Astrocyte of the spinal cord (primary cell): Measurements from ENCODE around the gene PBXIP1.

Experiments
- DNase-seq: peaks from one replicate; pipeline ENCODE4 v3.0.0; 2011; ENCODE audit warnings: low read depth, low spot score
- H3K4me3 ChIP-seq: 2 replicates; pipeline ENCODE4 v1.5.1; 2011; ENCODE audit warnings: low read depth, mild to moderate bottlenecking, low read length, moderate library complexity
- in situ Hi-C: cut with HindIII; loops from 2 replicates; pipeline ENCODE4 v1.10.0; 2017; ENCODE audit warnings: low sequenced_read_pairs
- TF ChIP-seq, protein P1 (sequence below): IDR thresholded peaks from 2 replicates; pipeline ENCODE4 v1.5.1; 2012; ENCODE audit warnings: low read depth, mild to moderate bottlenecking, low read length, inconsistent platforms

Gene PBXIP1

DNA sequence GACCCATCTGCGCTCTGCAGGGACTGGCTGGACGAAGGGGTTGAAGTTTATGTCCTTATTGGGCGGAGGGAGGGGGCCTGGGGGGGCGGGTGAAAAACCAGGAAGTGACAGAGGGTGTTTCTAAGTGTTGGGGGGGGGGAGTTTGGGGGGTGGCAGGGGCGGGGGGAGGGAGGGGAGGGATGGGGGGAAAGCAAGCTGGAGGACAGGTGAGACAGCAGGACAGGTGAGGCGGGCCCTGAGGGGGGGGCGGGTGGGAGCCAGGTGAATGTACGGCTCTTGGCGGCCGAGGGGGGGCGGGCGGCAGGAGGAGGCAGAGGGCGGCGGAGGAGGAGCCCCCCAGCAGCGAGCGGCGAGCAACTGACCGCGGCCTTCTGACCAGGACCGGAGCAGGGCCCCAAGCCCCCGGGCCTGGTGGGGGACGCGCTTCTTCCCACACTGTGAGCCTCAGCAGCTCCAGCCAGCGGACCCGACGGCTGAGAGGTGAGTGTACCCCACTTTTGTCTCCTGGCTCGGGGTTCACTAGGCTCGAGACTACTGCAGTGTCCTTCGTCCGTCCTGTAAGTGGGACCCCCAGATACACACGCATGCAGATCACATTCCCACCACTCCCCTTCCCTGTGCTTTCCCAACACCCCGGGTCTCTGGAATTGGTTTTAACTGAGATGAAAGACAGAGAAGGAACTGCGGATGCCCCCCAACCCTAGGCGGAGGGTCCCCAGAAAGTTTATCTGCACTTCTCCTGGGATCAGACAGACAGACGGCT lies 46.7 kb upstream of the PBXIP1 start, which contains the start of gene ZBTB7B:
Gene ZBTB7B (plus strand): TSS at position 339 of the 763 bp plus-strand sequence. CDS start 11,859 bp downstream, outside the sequence.
- peak; percentile 47 for DNase-seq
- TF ChIP-seq, protein P1, sequence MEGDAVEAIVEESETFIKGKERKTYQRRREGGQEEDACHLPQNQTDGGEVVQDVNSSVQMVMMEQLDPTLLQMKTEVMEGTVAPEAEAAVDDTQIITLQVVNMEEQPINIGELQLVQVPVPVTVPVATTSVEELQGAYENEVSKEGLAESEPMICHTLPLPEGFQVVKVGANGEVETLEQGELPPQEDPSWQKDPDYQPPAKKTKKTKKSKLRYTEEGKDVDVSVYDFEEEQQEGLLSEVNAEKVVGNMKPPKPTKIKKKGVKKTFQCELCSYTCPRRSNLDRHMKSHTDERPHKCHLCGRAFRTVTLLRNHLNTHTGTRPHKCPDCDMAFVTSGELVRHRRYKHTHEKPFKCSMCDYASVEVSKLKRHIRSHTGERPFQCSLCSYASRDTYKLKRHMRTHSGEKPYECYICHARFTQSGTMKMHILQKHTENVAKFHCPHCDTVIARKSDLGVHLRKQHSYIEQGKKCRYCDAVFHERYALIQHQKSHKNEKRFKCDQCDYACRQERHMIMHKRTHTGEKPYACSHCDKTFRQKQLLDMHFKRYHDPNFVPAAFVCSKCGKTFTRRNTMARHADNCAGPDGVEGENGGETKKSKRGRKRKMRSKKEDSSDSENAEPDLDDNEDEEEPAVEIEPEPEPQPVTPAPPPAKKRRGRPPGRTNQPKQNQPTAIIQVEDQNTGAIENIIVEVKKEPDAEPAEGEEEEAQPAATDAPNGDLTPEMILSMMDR, result no peak
- H3K4me3 ChIP-seq, result peak within 1 kb of the TSS; percentile 61
- in situ Hi-C loops, result no loop called here

DNA sequence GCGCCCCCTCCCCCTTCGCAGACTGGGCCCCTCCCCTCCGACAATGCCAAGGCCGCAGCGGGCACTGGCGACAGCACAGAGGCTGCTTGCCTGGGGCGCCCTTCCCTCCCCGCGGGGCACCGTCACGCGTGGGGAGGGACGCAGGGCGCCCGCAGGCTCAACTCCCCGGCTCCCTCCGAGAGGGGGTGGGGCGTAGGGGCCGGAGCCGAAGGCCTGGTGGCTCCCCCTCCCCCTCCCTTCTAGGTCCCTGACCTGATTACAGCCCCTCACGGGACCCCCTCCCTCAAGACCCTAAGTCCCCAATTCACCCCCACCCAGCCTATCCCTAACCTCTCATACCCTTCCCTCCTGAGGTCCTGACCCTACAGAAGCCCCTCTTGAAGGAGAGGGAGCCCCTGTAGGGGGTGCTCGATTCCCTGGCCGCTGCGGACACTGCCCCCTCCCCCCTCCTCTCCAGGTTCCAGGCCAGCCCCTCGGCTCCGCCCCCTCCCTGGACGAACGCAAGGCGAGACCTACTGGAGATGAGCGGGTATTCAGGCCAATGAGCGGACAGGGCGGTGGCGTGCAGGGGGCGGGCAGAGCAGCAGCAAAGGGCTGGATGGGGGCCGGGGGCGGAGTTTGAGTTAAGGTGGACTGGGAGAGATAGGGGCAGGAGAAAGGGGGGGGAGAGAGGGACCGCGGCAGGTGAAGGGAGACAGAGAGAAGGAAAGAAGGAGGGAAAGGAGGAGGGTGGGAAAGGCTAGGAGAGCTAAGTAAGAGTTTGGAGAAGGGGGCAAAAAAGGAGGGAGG lies 46.0 kb upstream of the PBXIP1 start:
- peak overlapping the region; percentile 61 for H3K4me3 ChIP-seq
- TF ChIP-seq, protein P1, result peak; percentile 66
- DNase-seq, result peak; percentile 99
- in situ Hi-C loops, result no loop called here

DNA sequence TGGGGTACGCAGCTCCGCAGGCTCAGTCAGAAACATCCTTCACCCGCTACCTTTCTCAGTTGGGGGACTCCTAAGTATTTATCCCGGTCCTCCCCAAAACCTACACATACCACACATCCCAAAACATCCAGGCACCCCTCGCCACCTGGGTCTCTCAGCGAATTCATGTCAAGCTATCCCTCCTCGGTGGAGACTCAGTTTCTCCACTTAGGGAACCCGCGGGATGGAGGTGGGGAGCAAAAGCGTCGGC lies 45.5 kb upstream of the PBXIP1 start:
- peak overlapping the region; percentile 61 for H3K4me3 ChIP-seq
- TF ChIP-seq, protein P1, result no peak
- DNase-seq, result no peak
- in situ Hi-C loops, result no loop called here

DNA sequence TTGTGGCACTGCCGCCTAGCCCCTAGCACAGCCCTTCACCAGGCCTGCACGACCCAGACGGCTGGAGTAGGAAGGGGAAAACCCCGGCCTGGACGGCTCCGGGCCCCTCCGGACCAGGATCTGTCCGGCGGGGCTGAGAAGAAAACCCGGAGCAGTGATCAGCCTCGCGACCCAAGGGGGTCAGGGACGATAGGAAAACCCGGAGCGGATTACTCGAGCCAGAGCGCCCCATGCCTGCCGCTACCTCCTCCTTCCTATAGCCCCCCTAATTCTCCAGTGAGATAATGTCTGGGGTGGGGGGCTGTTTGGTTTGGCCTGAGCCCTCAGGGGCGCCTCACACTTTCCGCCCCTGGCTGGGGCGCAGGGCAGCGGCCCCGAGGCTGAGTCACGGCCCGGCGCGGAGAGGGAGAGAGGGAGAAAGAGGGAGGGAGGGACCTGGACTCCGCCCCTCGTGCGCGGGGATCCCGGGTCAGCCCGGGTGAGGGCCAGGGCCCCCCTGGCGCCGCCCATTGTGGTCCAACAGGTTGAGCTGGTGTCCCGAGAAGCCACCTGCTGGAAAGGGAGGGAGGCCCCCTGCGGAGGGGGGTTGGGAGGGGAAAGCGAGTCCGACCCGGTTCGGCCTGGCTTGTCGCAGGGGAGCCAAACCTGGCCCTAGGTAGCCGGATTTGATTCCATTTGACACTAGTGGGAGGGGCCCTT lies 45.0 kb upstream of the PBXIP1 start:
- TF ChIP-seq, protein P1, result no peak
- peak; percentile 93 for DNase-seq
- H3K4me3 ChIP-seq, result peak overlapping the region; percentile 61
- in situ Hi-C loops, result no loop called here

DNA sequence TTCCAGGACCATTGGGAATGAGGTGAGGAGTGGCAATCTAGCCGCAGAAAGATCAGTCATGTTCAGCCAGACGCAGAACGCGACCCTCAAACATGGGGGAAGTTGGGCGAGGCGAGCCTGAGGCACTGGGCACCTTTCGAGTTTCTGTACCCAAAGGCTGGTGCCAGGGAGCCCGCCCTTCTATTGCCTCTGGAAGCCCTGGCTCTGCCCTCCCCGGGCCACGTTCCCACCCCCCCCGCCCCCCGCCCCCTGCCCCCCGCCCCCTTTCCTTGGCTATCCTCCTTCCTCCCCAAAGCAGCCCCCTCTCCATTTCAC lies 44.5 kb upstream of the PBXIP1 start:
- peak overlapping the region; percentile 61 for H3K4me3 ChIP-seq
- no peak for DNase-seq
- in situ Hi-C loops, result no loop called here
- TF ChIP-seq, protein P1, result no peak

DNA sequence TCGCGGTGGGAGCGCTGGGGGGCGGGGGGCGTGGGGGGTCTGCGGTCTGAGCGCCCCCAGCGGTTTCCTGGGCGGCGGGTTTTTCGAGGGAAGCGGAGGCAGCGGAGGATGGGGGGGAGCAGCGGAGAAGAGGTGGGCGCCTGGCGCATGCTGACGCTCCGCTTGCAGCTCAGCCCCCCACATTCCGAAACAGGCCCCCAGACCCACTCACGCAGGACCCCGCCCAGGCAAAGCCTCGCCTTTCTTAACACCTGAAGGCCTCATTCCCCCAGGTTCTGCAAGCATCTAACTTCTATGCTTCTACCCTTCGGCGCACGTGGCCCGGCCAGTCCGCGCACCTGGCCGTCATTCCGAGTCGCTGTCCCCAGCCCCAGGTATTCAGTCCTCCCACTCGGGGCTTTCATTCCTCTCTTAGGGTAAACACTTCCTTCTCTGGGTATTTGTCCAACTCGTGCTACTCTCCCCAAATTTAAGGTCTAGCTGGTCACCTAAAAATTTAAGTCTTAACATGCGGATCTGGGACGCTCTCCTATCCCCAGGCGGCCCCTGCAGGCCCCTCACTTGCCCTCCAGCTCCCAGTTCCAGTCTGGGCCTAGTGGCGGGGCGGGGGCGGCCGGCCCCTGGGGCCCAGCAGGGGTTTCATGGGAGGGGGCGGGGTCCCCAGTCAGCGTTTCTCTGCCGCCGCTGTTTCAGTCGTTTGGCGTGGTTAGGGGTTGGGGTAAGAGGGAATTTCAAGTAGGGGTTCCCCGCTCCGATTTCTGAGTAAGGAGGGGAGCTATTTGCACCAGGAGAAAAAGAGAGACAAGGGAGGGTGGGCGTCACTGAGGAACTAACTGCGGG lies 43.9 kb upstream of the PBXIP1 start:
- peak overlapping the region; percentile 61 for H3K4me3 ChIP-seq
- no peak for DNase-seq
- in situ Hi-C loops, result no loop called here
- TF ChIP-seq, protein P1, result no peak
